GM21529 (cell line): Measurements from ENCODE around the gene WRAP53.

Source experiments
- ATAC-seq: cut with Tn5 transposase; IDR thresholded peaks from one replicate; pipeline ENCODE4 v1.9.1; 2021; ENCODE audit not compliant: unreplicated experiment

The WRAP53 gene

DNA sequence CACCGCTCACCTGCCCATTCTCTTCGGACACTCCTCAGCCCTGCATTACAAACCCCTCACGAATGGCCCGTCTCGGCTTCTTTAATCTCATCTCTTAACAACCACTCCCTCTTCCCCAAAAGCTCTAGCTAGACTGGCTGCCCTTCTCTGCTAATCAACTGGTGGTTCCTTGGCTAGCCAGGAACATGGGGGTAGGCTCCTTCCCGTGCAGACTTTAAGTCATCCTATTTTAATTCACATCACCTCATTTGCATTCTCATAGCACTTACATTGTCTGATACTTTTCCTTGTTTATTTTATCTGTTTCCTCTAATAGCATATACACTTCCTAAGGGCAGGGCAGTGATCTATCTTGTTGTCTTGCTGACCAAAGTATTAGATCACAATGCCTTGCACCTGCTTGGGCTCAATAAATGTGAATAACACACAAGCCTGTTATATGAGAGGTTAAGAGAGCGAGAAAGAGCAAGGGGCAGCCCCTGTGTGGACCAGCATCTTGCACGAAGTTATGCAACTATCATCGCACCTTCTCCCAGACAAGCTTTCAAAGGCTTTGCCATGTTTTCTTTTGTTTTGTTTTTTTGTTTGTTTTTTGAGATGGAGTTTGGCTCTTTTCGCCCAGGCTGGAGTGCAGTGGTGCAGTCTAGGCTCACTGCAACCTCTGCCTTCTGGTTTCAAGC lies 10.7 kb upstream of the WRAP53 start:
- ATAC-seq, result no peak

GRCh38 chr17:7684851-7685532 lies 3.3 kb upstream of the WRAP53 start:
- no peak for ATAC-seq

- ATAC-seq, result peak; percentile 53
Observed at GRCh38 chr17:7685533-7686221, 2.6 kb upstream of the WRAP53 start.

- peak; percentile 42 for ATAC-seq
Observed at GRCh38 chr17:7686222-7687071, 1.8 kb upstream of the WRAP53 start.

DNA sequence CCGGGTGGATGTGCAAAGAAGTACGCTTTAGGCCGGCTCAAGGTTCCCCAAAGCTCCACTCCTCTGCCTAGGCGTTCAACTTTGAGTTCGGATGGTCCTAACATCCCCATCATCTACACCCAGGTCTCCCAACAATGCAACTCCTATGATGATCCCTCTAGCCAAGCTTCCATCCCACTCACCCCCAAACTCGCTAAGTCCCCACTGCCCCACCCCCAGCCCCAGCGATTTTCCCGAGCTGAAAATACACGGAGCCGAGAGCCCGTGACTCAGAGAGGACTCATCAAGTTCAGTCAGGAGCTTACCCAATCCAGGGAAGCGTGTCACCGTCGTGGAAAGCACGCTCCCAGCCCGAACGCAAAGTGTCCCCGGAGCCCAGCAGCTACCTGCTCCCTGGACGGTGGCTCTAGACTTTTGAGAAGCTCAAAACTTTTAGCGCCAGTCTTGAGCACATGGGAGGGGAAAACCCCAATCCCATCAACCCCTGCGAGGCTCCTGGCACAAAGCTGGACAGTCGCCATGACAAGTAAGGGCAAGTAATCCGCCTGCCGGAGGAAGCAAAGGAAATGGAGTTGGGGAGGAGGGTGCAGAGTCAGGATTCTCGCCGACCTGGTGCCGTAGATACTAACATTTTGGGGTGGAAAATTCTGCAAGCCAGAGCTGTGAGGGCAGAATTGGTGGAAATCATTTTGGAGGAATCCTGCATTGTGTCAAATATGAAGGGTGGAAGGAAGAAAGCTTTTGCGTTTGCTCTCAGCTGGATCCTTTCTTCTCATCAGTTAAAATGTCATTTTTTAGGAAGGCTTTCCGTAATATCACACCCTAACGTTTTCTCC lies 987 bp upstream of the WRAP53 start, which contains the start of gene TP53:
TP53 (minus strand) TSS at position 419 of the 836 bp plus-strand sequence. CDS start 10,896 bp downstream, outside the sequence.
- ATAC-seq, result no peak

- no peak for ATAC-seq
Observed at GRCh38 chr17:7688808-7689316, 585 bp downstream of the WRAP53 start.

- ATAC-seq, result no peak
Observed at GRCh38 chr17:7695586-7695985, 7.3 kb downstream of the WRAP53 start.

- no peak for ATAC-seq
Observed at GRCh38 chr17:7697828-7698588, 9.7 kb downstream of the WRAP53 start.

- no peak for ATAC-seq
Observed at GRCh38 chr17:7700510-7700909, 12.2 kb downstream of the WRAP53 start.

- no peak for ATAC-seq
Observed at GRCh38 chr17:7701681-7702080, 13.4 kb downstream of the WRAP53 start.

GRCh38 chr17:7702776-7703175 lies 14.5 kb downstream of the WRAP53 start:
- ATAC-seq, result no peak

DNA sequence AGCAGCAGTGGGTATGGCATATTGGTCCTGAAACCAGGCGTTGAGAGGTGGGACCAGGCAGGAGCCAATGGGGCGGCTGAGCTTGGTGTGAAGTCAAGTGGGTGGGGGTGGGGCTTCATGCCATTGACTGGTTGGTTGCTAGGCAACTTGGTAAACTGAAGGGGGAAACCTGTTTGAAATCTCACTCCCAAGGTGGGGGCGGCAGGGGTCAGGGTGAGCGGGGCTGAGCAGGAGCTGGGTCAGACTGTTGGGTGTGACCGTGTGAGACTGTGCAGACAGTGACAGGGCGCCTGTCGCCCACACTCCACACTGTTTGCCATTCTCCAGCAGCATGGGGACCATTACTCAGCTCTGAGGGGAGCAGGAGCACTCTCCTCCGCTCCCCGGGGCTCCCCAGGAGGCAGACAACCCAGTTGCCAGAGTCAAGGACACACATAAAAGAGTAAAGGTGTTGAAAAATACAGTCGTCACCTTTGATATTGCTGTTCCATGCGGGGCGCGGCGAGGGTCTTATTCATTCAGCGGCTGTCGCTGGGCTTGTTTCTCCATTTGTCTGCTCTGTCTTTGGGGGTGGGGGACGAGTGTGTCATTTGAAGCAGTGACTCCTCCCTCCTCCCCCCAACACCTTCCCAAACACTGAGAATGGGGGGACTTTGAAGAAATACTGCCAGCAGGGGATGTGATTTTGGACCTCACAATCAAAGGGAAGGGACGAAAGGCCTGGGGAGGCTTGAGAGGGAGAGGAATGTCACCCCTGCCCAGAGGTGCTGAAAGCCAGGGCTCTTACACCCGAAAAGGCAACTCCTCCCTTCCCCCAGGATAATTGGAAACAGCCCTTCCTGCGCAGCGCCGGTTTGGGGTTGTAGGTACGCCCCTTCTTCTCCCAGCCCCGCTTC lies 15.6 kb downstream of the WRAP53 start:
- ATAC-seq, result no peak

GRCh38 chr17:7704601-7705268 lies 16.5 kb downstream of the WRAP53 start, which contains the start of gene EFNB3:
TSS of gene EFNB3 (plus strand) at chr17:7705202. CDS start at chr17:7705599, 397 bp downstream.
- ATAC-seq, result no peak

DNA sequence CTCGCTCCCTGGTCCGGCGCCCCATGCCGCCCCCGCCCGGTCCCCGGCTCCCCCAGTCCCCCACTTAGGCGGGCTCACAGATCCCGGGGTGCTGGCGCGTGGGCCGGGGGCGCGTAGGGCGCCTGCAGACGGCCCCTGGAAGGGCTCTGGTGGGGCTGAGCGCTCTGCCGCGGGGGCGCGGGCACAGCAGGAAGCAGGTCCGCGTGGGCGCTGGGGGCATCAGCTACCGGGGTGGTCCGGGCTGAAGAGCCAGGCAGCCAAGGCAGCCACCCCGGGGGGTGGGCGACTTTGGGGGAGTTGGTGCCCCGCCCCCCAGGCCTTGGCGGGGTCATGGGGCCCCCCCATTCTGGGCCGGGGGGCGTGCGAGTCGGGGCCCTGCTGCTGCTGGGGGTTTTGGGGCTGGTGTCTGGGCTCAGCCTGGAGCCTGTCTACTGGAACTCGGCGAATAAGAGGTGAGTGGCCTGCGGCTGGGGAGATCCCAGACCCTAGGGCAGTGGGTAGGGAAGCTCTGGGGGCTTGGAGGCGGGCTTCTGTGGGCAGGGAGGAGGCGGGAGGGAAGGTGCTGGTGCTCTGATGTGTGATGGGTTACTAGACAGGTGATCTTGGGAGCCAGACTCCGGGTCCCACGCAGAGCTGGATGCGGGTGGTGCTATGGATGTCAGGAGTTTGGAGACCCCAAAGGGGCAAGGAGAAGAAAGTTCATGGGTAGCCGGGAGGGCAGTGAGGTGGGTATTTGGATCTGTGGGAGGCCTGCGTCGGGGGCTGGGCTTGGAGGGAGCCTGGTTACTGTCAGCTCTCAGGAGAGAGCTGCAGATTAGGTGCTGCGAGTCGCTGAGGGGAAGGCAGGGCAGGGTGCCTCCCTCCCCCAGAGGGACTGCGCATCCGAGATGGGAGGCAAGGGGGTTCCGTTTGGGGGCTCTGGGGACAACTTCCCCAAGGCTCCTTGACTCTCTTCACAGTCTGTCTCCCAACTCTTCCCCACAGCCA lies 17.3 kb downstream of the WRAP53 start:
- ATAC-seq, result no peak

GRCh38 chr17:7706631-7707354 lies 18.5 kb downstream of the WRAP53 start:
- ATAC-seq, result no peak

DNA sequence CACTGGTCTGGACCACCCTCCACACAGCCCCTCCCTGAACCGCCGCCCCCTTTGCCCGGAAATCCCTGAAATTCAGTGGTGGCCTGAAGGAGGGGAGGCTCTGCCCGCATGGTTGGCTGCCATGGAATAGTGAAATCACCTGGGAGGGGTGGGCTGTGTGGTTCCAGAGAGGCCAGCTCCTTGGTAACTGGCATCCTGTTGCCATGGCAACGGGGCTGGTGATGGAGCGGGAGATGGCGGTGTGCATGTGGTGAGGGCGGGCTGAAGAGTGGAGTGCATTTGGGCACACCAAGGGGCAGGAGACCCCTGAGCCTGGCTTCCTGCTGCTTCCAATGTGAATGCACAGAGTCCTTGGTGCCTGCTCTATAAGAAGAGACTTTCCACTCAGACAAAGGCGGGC lies 19.2 kb downstream of the WRAP53 start:
- no peak for ATAC-seq
